Endothelial cell (in vitro differentiated cells): ENCODE data around the gene CBR3. TPM values are rescaled to one million over a fixed set of nuclear protein-coding genes. Genes with fewer than 3 reads are reported as not detected.

ENCODE experiments used
- DNase-seq: peaks from one replicate; pipeline ENCODE4 v3.0.0; 2021; ENCODE audit warnings: low spot score
- H3K27ac Mint-ChIP-seq: one replicate; pipeline ENCODE4 v1.8.0; 2021; ENCODE audit warnings: mixed read lengths, inconsistent platforms; ENCODE audit not compliant: unreplicated experiment
- H3K27me3 Mint-ChIP-seq: one replicate; pipeline ENCODE4 v1.8.0; 2021; ENCODE audit warnings: mild to moderate bottlenecking, moderate library complexity, mixed read lengths, inconsistent platforms; ENCODE audit not compliant: unreplicated experiment
- H3K36me3 Mint-ChIP-seq: one replicate; pipeline ENCODE4 v1.8.0; 2021; ENCODE audit warnings: mild to moderate bottlenecking, low read depth, mixed read lengths, inconsistent platforms; ENCODE audit not compliant: unreplicated experiment
- H3K4me1 Mint-ChIP-seq: one replicate; pipeline ENCODE4 v1.8.0; 2021; ENCODE audit warnings: mild to moderate bottlenecking, mixed read lengths, inconsistent platforms; ENCODE audit not compliant: unreplicated experiment
- H3K4me3 Mint-ChIP-seq: one replicate; pipeline ENCODE4 v1.8.0; 2021; ENCODE audit warnings: mild to moderate bottlenecking, mixed read lengths, inconsistent platforms; ENCODE audit not compliant: unreplicated experiment
- H3K9me3 Mint-ChIP-seq: one replicate; pipeline ENCODE4 v1.8.0; 2021; ENCODE audit warnings: mixed read lengths, inconsistent platforms; ENCODE audit not compliant: unreplicated experiment
- total RNA-seq: library from RNA; stranded (reverse); fragmentation: NEBNext Ultra II Directional; extraction: Animal tissue kit (Norgen Biotek cat#: 25700); gene quantifications from one replicate; pipeline ENCODE4 v1.2.1, GENCODE V29; 2021; ENCODE audit not compliant: unreplicated experiment
- TF ChIP-seq, protein P1 (sequence below): fragments of 200-600 bp; sonication (generic); IDR thresholded peaks from one replicate; pipeline ENCODE4 v1.5.0; 2021; ENCODE audit warnings: antibody characterized with exemption; ENCODE audit not compliant: unreplicated experiment

CBR3 gene
- total RNA-seq, 1 donor from 2014 or later = 0.38 TPM

- TF ChIP-seq, protein P1, sequence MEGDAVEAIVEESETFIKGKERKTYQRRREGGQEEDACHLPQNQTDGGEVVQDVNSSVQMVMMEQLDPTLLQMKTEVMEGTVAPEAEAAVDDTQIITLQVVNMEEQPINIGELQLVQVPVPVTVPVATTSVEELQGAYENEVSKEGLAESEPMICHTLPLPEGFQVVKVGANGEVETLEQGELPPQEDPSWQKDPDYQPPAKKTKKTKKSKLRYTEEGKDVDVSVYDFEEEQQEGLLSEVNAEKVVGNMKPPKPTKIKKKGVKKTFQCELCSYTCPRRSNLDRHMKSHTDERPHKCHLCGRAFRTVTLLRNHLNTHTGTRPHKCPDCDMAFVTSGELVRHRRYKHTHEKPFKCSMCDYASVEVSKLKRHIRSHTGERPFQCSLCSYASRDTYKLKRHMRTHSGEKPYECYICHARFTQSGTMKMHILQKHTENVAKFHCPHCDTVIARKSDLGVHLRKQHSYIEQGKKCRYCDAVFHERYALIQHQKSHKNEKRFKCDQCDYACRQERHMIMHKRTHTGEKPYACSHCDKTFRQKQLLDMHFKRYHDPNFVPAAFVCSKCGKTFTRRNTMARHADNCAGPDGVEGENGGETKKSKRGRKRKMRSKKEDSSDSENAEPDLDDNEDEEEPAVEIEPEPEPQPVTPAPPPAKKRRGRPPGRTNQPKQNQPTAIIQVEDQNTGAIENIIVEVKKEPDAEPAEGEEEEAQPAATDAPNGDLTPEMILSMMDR = no peak
- H3K27ac Mint-ChIP-seq = no peak overlapping the region
- H3K36me3 Mint-ChIP-seq = no peaks in the 10 kb centered on the region
- no peak overlapping the region for H3K4me3 Mint-ChIP-seq
- no peak for DNase-seq
- H3K4me1 Mint-ChIP-seq = peaks cover 4% of the 10 kb centered on the region
- H3K27me3 Mint-ChIP-seq = peaks cover 1% of the 10 kb centered on the region
- H3K9me3 Mint-ChIP-seq = no peaks in the 10 kb centered on the region
Observed at GRCh38 chr21:36100971-36101641, 33.8 kb upstream of the CBR3 start.

DNA sequence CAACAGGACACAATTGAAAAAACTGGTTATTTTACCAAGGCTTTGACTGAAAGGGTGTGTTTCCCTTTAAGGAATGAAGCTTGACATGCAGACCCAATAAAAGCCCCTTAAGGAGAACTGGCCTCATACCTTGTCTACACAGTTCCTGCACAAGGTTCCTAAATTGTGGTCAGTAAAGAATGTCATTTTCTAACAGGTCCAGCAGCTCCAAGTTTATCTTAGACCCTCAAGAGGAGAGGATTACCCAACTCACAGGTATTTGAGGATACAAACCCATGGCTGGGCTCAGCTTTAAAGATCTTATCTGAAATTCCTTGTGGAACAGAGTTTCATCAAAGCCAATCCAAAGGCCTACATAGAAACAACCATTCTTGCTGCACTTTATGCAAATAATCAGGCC, 31.4 kb upstream of the CBR3 start:
- DNase-seq = no peak
- no peak overlapping the region for H3K4me3 Mint-ChIP-seq
- H3K9me3 Mint-ChIP-seq = no peaks in the 10 kb centered on the region
- no peaks in the 10 kb centered on the region for H3K36me3 Mint-ChIP-seq
- TF ChIP-seq, protein P1 = no peak
- H3K4me1 Mint-ChIP-seq = peaks cover 4% of the 10 kb centered on the region
- peaks cover 1% of the 10 kb centered on the region for H3K27me3 Mint-ChIP-seq
- H3K27ac Mint-ChIP-seq = no peak overlapping the region

DNA sequence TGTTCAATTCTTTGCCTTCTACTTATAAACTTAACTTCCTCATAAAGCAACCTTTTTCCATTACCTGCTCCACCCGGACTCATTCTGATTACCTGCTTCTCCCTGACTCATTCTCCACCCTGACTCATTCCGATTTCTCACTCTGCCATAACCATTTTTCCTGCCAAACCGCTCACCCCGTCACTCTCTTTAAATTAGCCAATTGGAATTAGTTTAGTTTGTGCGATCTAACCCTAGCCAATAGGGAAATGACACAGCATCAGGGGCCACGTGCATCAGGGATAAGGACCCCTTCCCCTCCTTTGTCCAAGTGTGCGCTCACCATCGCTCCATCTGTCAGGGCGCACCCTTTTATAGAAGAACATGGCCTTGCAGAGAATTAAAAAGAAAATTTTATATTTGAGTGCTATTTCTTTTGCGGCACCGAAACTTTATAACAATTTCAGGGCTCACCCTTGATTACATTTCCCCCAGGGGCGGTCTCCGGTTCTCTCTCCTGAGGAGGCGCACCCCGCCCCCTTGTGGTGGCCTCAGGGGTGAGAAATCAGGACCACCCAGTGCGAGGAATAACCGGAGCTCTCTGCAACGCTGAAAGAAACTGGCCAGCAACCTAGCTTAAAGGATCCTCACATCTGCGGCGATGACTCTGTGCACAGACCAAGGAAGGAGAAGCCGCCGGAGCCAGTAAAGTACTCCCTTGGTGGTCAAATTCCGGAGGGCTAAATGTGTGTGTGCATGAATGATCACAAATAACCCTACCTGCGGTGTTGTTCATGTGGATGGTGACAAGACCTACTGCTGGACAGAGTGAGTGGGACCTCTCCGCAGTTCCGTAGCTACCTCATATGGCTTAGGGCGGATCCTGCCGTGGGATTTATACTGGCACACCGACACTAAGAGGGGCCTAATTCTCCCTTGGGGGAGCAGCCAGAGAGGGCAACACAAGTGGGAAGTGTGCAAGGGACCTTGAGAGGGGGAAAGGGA, 30.3 kb upstream of the CBR3 start:
- TF ChIP-seq, protein P1 = peak; percentile 48
- DNase-seq = peak; percentile 48
- H3K4me3 Mint-ChIP-seq = peak overlapping the region; percentile 13
- peaks cover 1% of the 10 kb centered on the region for H3K27me3 Mint-ChIP-seq
- peaks cover 4% of the 10 kb centered on the region for H3K4me1 Mint-ChIP-seq
- H3K27ac Mint-ChIP-seq = no peak overlapping the region
- H3K9me3 Mint-ChIP-seq = no peaks in the 10 kb centered on the region
- no peaks in the 10 kb centered on the region for H3K36me3 Mint-ChIP-seq

- Mint-ChIP-seq H3K27me3 (peaks cover 1% of the 10 kb centered on the region), H3K4me3 (no peak overlapping the region), H3K4me1 (no peaks in the 10 kb centered on the region), H3K36me3 (no peaks in the 10 kb centered on the region), H3K27ac (no peak overlapping the region), H3K9me3 (no peaks in the 10 kb centered on the region)
- TF ChIP-seq, protein P1 = no peak
- DNase-seq = no peak
Observed at GRCh38 chr21:36105327-36105842, 29.5 kb upstream of the CBR3 start.
